Omental fat pad (tissue), 4 donors: ENCODE data around the gene KCNG2. TPM values are rescaled to one million over a fixed set of nuclear protein-coding genes. Genes with fewer than 3 reads are reported as not detected.
A peak's percentile ranks its signal among the peaks of the same experiment; 100 is the strongest.

Experiments used
- ATAC-seq: fragments of 150-250 bp; one replicate; pipeline ENCODE4 v1.9.1; 2016; ENCODE audit warnings: mild to moderate bottlenecking, moderate library complexity; ENCODE audit not compliant: low FRiP score
- DNase-seq: peaks from one replicate; pipeline ENCODE4 v3.0.0-alpha.2; 2019; ENCODE audit warnings: low spot score
- CTCF ChIP-seq, 3 donors: fragments of 450-650 bp; IDR thresholded peaks; one replicate each; pipeline ENCODE4 v1.5.1; 2016 to 2017; ENCODE audit warnings: antibody characterized with exemption in 3 of 3, mild to moderate bottlenecking in 3 of 3, moderate library complexity in 2 of 3
- total RNA-seq, 4 donors: library from RNA; depleted of rRNA; stranded (reverse); fragments of >200 nt; gene quantifications; one replicate each; pipeline ENCODE4 v1.1.0, GENCODE V29; 2016

The KCNG2 gene
- total RNA-seq, 4 donors from 2014 or later = 0.75 to 2.4 (median 0.96) TPM; not detected in 1

GRCh38 chr18:79933765-79934164, 136.0 kb downstream of the KCNG2 start:
- ATAC-seq = no peak
- no peak for DNase-seq
- TF ChIP-seq CTCF (IDR thresholded peaks at IDR 0.05) = no peak

DNA sequence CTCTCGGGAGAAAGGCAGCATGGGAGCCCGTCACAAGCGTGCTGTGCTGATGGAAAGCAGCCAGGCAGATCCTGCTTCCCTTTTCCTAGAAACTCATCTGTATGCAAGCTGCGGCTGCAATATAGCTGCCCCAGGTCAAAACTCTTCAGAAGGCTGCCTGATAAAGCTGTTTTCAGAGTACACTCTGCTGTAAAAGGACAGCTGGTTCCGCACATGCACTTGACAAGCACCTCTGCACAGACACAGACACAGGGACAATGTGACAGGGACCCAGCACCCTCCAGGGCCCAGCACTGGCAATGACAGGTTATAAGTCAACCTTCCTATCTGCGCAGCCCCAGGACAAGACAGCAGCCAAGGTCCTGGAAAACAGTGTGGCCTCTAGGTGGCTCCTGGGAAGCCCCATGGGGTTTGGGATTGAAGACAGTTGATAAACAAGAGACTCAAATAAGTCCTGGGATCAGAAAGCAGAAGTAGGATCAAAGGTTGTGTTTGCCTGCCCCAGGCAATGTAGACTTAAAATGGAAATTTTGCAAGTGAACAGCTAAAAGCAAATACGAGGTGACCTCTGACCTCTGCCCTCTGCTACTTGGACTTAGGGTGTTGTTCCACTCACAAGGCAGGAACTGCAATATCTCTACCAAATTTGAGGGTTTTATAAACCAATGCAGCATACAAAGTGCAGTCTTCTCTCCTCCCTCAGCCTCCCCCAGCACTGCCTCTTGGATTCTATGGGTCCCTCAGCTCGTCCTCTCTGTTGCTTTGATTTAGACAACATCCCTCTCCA, 136.8 kb downstream of the KCNG2 start:
- peak; percentile 3 for DNase-seq

DNA sequence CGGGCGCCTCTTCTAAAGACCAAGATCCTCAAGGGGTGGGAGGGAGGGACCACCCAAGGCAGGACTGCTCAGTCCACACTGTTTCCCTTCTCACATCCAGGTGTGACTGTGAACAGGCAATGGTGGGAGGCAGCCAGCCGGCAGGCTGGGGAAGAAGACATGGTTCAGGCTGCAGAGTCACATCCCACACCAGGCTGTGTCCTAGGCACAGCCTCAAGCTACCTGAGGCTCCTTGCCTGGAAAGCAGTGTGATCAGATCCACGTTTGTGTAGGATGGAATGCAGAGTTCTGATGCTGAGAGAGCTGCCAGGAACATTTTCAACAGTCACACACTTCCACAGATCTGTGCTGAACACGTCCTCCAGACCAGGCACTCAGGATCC, 137.4 kb downstream of the KCNG2 start:
- ATAC-seq (no peak), DNase-seq (no peak)
- no peak for TF ChIP-seq CTCF (IDR thresholded peaks at IDR 0.05)

More for the DNA sequence above, 136.8 kb downstream of the KCNG2 start:
- no peak for TF ChIP-seq CTCF (IDR thresholded peaks at IDR 0.05)
- ATAC-seq = no peak

GRCh38 chr18:79935499-79935898, 137.8 kb downstream of the KCNG2 start:
- ATAC-seq (no peak), DNase-seq (peak; percentile 7)
- TF ChIP-seq CTCF (IDR thresholded peaks at IDR 0.05) = no peak

DNA sequence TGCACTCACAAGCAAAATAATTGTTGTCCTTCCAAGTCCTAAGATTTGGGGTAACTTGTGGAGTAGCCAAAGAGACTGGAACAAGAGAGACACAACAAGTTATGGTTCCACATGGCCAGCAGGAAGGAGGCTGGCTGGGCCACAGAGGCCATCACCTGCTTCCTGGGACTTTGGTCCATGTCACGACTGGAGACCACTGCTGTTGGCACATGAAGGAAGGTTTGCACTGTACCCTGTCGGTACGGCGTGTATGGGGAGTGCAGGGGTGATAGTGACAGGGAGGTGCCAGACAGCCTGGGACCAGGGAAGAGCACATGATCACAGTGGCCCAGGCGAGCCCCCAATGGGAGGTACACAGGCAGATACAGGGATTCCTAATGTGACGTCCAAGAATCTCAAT, 138.2 kb downstream of the KCNG2 start:
- ATAC-seq = no peak
- DNase-seq = peak; percentile 18
- TF ChIP-seq CTCF (IDR thresholded peaks at IDR 0.05) = no peak

- no peak for TF ChIP-seq CTCF (IDR thresholded peaks at IDR 0.05)
- DNase-seq (peak; percentile 15), ATAC-seq (no peak)
Observed at GRCh38 chr18:79936641-79937040, 138.9 kb downstream of the KCNG2 start.
